ENCODE measurements around the gene OR52E2. TPM values are rescaled to one million over a fixed set of nuclear protein-coding genes. Genes with fewer than 3 reads are reported as not detected.

The OR52E2 gene
- total and polyA plus RNA-seq, 12 donors: not detected

DNA sequence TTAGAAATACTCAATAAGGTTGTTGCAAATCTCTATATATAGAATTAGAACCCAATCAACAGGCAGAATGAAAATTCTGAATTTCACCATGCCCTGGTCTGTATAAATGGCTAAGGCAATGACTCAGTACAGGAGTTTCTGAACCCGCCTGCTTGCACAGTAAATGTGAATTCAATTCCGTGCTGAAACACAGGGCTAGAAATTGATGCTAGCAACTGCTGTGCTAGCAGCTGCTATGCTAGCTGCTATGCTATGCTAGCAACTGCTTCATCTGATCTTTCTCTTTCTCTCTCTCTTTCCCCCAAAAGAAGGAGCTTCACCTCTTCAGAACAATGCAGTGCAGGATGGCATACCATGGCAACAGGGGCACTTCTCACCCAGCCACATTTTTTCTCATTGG, 22.8 kb downstream of the OR52E2 start:
- 80 to 91% methylated on average over 2 of the region's 2 CpGs for WGBS, 2 donors
- Histone ChIP-seq H3K9me3 (peaks cover 0 to 5% (median 0%) of the 10 kb centered on the region in 11 donors), H3K4me1 (no peaks in the 10 kb centered on the region), H3K27ac (no peak overlapping the region), H3K4me3 (no peak overlapping the region), H3K27me3 (no peaks in the 10 kb centered on the region), H3K36me3 (no peaks in the 10 kb centered on the region)
- ATAC-seq (no peak), DNase-seq (no peak)
- intact Hi-C loops (cut with DNase I): no loop called here
- TF ChIP-seq, protein P1, sequence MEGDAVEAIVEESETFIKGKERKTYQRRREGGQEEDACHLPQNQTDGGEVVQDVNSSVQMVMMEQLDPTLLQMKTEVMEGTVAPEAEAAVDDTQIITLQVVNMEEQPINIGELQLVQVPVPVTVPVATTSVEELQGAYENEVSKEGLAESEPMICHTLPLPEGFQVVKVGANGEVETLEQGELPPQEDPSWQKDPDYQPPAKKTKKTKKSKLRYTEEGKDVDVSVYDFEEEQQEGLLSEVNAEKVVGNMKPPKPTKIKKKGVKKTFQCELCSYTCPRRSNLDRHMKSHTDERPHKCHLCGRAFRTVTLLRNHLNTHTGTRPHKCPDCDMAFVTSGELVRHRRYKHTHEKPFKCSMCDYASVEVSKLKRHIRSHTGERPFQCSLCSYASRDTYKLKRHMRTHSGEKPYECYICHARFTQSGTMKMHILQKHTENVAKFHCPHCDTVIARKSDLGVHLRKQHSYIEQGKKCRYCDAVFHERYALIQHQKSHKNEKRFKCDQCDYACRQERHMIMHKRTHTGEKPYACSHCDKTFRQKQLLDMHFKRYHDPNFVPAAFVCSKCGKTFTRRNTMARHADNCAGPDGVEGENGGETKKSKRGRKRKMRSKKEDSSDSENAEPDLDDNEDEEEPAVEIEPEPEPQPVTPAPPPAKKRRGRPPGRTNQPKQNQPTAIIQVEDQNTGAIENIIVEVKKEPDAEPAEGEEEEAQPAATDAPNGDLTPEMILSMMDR (IDR thresholded peaks at IDR 0.05): no peak

DNA sequence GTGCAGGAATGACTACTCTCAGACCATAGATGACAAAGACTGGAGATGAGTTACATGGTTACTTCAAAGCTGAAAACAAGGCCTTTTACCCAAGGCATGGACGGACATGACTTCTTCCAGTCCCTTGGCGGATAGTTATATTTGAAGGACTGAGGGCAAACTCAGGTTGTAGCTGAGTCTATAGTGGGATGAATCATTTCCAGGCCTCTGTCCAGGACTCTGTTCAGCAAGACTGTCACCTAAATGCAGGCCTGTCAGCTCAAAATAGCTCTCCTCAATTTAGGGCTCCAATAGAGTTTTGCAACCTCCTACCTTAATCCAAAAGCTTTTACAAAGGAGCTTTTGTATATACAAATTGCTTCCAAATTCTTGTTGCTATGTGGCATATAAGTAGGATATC, 37.4 kb downstream of the OR52E2 start:
- ATAC-seq: peak in 7 of 8 donors; percentile 62 to 96 (median 89)
- TF ChIP-seq, protein P1 (IDR thresholded peaks at IDR 0.05): no peak

DNA sequence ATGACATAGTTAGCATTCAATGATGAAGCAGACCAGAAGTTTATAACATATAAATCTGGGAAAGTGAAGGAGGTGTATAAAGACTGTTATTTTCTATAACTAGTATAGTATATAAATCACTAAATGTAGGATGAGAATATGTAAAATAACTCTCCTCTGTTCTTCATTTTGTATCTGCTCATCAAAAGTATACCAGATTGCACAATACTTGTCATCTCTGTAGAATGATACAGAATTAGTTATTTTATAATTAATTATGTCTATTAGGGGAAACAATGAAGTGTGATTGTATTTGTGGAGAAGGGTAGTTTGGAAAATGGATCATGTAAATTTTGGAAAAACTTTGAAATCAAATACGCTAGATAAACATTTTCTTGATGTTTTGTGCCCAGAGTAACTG, 46.4 kb downstream of the OR52E2 start:
- ATAC-seq (no peak), DNase-seq (no peak)
- Histone ChIP-seq H3K4me1 (no peaks in the 10 kb centered on the region), H3K4me3 (no peak overlapping the region), H3K36me3 (no peaks in the 10 kb centered on the region), H3K9me3 (no peaks in the 10 kb centered on the region), H3K27ac (no peak overlapping the region), H3K27me3 (peaks cover 0 to 3% (median 0%) of the 10 kb centered on the region in 7 donors)
- intact Hi-C loops (cut with DNase I): loop anchor here in 1 of 10 donors (5.0 kb wide), 1 partner anchor 386 kb away; no protein-coding TSS in a partner anchor
- 78 to 79% methylated on average over 1 of the region's 1 CpG for WGBS, 2 donors
- TF ChIP-seq, protein P1 (IDR thresholded peaks at IDR 0.05): no peak

More for the DNA sequence above, 37.4 kb downstream of the OR52E2 start:
- Histone ChIP-seq H3K4me1 (peaks cover 0 to 5% (median 0%) of the 10 kb centered on the region in 9 donors), H3K9me3 (peaks cover 0 to 20% (median 13%) of the 10 kb centered on the region in 11 donors), H3K27ac (peak overlapping the region in 3 of 10 donors; percentile 7 to 41 (median 29)), H3K36me3 (no peaks in the 10 kb centered on the region), H3K27me3 (no peaks in the 10 kb centered on the region), H3K4me3 (no peak overlapping the region)
- DNase-seq: peak in 1 of 2 donors; percentile 13
- WGBS, 2 donors: 72 to 76% methylated on average over 2 of the region's 2 CpGs
- intact Hi-C loops (cut with DNase I): no loop called here

DNA sequence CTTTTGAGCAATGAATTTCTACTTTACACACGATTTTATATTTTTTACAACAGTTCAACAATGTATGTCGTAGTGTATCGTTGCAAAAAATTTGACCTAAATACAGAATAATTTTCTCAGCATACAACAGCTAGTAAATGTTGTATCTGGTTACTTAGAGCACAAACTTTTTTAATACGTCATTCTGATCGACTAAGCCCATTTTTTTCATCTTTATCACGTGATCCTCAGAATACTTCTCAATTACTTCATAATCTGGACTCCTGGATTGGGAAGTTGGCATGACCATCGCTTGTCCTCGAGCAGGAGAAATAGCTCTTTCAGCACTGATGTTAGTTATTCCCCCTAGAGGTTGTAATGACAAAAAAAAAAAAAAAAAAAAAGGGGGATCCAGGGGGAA, 48.2 kb downstream of the OR52E2 start:
- Histone ChIP-seq H3K36me3 (no peaks in the 10 kb centered on the region), H3K9me3 (no peaks in the 10 kb centered on the region), H3K27ac (no peak overlapping the region), H3K27me3 (peaks cover 0 to 3% (median 0%) of the 10 kb centered on the region in 7 donors), H3K4me3 (no peak overlapping the region), H3K4me1 (no peaks in the 10 kb centered on the region)
- ATAC-seq (no peak), DNase-seq (no peak)
- TF ChIP-seq, protein P1 (IDR thresholded peaks at IDR 0.05): no peak
- intact Hi-C loops (cut with DNase I): loop anchor here in 1 of 10 donors (5.0 kb wide), 1 partner anchor 384 kb away; no protein-coding TSS in a partner anchor
- WGBS, 2 donors: 59 to 72% methylated on average over 8 of the region's 8 CpGs

Other genes starting within 250 kb of the OR52E2 start
- not detected for gene OR51F2, start 238.3 kb downstream of the OR52E2 start, total RNA-seq
- gene OR51F2, start 238.3 kb downstream of the OR52E2 start, polyA plus RNA-seq: not detected
- gene OR51S1, start 210.4 kb downstream of the OR52E2 start, total RNA-seq: not detected
- not detected for gene OR51S1, start 210.4 kb downstream of the OR52E2 start, polyA plus RNA-seq
- gene OR51T1, start 177.7 kb downstream of the OR52E2 start, total RNA-seq: not detected
- gene OR51T1, start 177.7 kb downstream of the OR52E2 start, polyA plus RNA-seq: not detected
- not detected for gene OR51A7, start 155.8 kb downstream of the OR52E2 start, total RNA-seq
- not detected for gene OR51A7, start 155.8 kb downstream of the OR52E2 start, polyA plus RNA-seq
- not detected for gene OR51G2, start 140.3 kb downstream of the OR52E2 start, total RNA-seq
- not detected for gene OR51G2, start 140.3 kb downstream of the OR52E2 start, polyA plus RNA-seq
- not detected for gene OR51G1, start 135.3 kb downstream of the OR52E2 start, total RNA-seq
- gene OR51G1, start 135.3 kb downstream of the OR52E2 start, polyA plus RNA-seq: not detected
- not detected for gene OR51A4, start 112.0 kb downstream of the OR52E2 start, total RNA-seq
- not detected for gene OR51A4, start 112.0 kb downstream of the OR52E2 start, polyA plus RNA-seq
- not detected for gene OR51A2, start 103.9 kb downstream of the OR52E2 start, total RNA-seq
- gene OR51A2, start 103.9 kb downstream of the OR52E2 start, polyA plus RNA-seq: not detected
- gene OR51L1, start 64.8 kb downstream of the OR52E2 start, total RNA-seq: not detected
- gene OR51L1, start 64.8 kb downstream of the OR52E2 start, polyA plus RNA-seq: not detected
- gene OR52J3, start 13.1 kb downstream of the OR52E2 start, total RNA-seq: not detected
- not detected for gene OR52J3, start 13.1 kb downstream of the OR52E2 start, polyA plus RNA-seq
- not detected for gene OR52E1, start 9.9 kb upstream of the OR52E2 start, total RNA-seq
- gene OR52E1, start 9.9 kb upstream of the OR52E2 start, polyA plus RNA-seq: not detected
- gene OR52A5, start 78.7 kb upstream of the OR52E2 start, total RNA-seq: not detected
- gene OR52A5, start 78.7 kb upstream of the OR52E2 start, polyA plus RNA-seq: not detected
- gene OR52A1, start 95.1 kb upstream of the OR52E2 start, total RNA-seq: not detected
- not detected for gene OR52A1, start 95.1 kb upstream of the OR52E2 start, polyA plus RNA-seq
- gene OR51V1, start 141.1 kb upstream of the OR52E2 start, total RNA-seq: not detected
- not detected for gene OR51V1, start 141.1 kb upstream of the OR52E2 start, polyA plus RNA-seq
- gene HBB, start 167.4 kb upstream of the OR52E2 start, total RNA-seq: 1,000 to 10,000 TPM in 1 of 10 donors, 100 to 1,000 TPM in 9; 188 to 1,566 (median 288) TPM
- 10 to 100 TPM in 1 of 2 donors, not detected in 1; 39.1 TPM for gene HBB, start 167.4 kb upstream of the OR52E2 start, polyA plus RNA-seq
- 1 to 10 TPM in 1 of 10 donors, under 1 TPM in 3, not detected in 6; 0.41 to 5.3 (median 0.73) TPM for gene HBD, start 174.9 kb upstream of the OR52E2 start, total RNA-seq
- not detected for gene HBD, start 174.9 kb upstream of the OR52E2 start, polyA plus RNA-seq
- under 1 TPM in 1 of 10 donors, not detected in 9; 0.30 TPM for gene HBG1, start 190.2 kb upstream of the OR52E2 start, total RNA-seq
- gene HBG1, start 190.2 kb upstream of the OR52E2 start, polyA plus RNA-seq: under 1 TPM in 1 of 2 donors, not detected in 1; 0.20 TPM
- gene HBG2, start 195.2 kb upstream of the OR52E2 start, total RNA-seq: 1 to 10 TPM in 1 of 10 donors, under 1 TPM in 2, not detected in 7; 0.41 to 1.0 (median 0.45) TPM
- under 1 TPM in 1 of 2 donors, not detected in 1; 0.12 TPM for gene HBG2, start 195.2 kb upstream of the OR52E2 start, polyA plus RNA-seq
- not detected for gene HBE1, start 210.3 kb upstream of the OR52E2 start, total RNA-seq
- not detected for gene HBE1, start 210.3 kb upstream of the OR52E2 start, polyA plus RNA-seq
- gene OR51B4, start 242.3 kb upstream of the OR52E2 start, total RNA-seq: not detected
- gene OR51B4, start 242.3 kb upstream of the OR52E2 start, polyA plus RNA-seq: not detected

Measured in heart right ventricle (tissue), 16 donors.